Measurements from ENCODE around the gene GATA5.

The GATA5 gene

GRCh38 chr20:62475772-62476055 is at the start of gene GATA5:
Gene GATA5 (minus strand): TSS chr20:62475995. CDS start chr20:62475521, 474 bp downstream.
- DNase-seq, result no peak

- DNase-seq, result no peak
Observed at GRCh38 chr20:62525014-62525413, 49.2 kb upstream of the GATA5 start.

- no peak for DNase-seq
Observed at GRCh38 chr20:62524505-62524911, 48.7 kb upstream of the GATA5 start.

- DNase-seq, result no peak
Observed at GRCh38 chr20:62523473-62524203, 47.8 kb upstream of the GATA5 start.

- no peak for DNase-seq
Observed at GRCh38 chr20:62522748-62523396, 47.1 kb upstream of the GATA5 start.

- no peak for DNase-seq
Observed at GRCh38 chr20:62519826-62520225, 44.0 kb upstream of the GATA5 start.

- DNase-seq, result no peak
Observed at GRCh38 chr20:62518911-62519310, 43.1 kb upstream of the GATA5 start.

GRCh38 chr20:62517901-62518610 is 42.3 kb upstream of the GATA5 start:
- no peak for DNase-seq

GRCh38 chr20:62517168-62517567 is 41.4 kb upstream of the GATA5 start:
- no peak for DNase-seq

GRCh38 chr20:62516338-62516737 is 40.5 kb upstream of the GATA5 start:
- no peak for DNase-seq

- no peak for DNase-seq
Observed at GRCh38 chr20:62515826-62516225, 40.0 kb upstream of the GATA5 start.

- no peak for DNase-seq
Observed at GRCh38 chr20:62515280-62515679, 39.5 kb upstream of the GATA5 start.

- DNase-seq, result no peak
Observed at GRCh38 chr20:62513991-62514390, 38.2 kb upstream of the GATA5 start.

GRCh38 chr20:62511915-62512610 is 36.3 kb upstream of the GATA5 start:
- peak in 4 of 56 donors; percentile 3 to 15 (median 6) for DNase-seq

GRCh38 chr20:62511300-62511914 is 35.6 kb upstream of the GATA5 start:
- no peak for DNase-seq

- DNase-seq, result no peak
Observed at GRCh38 chr20:62508641-62509051, 32.9 kb upstream of the GATA5 start.

GRCh38 chr20:62507991-62508640 is 32.3 kb upstream of the GATA5 start:
- DNase-seq, result no peak

- no peak for DNase-seq
Observed at GRCh38 chr20:62507323-62507722, 31.5 kb upstream of the GATA5 start.

GRCh38 chr20:62506791-62507190 is 31.0 kb upstream of the GATA5 start:
- DNase-seq, result no peak

- no peak for DNase-seq
Observed at GRCh38 chr20:62506087-62506486, 30.3 kb upstream of the GATA5 start.

Data from amygdala (tissue), 56 donors.